Measurements from ENCODE around the gene ICA1. TPM values are rescaled to one million over a fixed set of nuclear protein-coding genes. Genes with fewer than 3 reads are reported as not detected.

The ICA1 gene
- total RNA-seq, 1 donor from 2014 or later, result 27.0 TPM

GRCh38 chr7:8227261-8227660 lies 34.7 kb downstream of the ICA1 start:
- Histone ChIP-seq H3K4me3 (no peak overlapping the region), H3K27ac (no peak overlapping the region), H3K9me3 (no peaks in the 10 kb centered on the region), H3K27me3 (no peaks in the 10 kb centered on the region), H3K4me1 (no peaks in the 10 kb centered on the region), H3K36me3 (no peaks in the 10 kb centered on the region)
- DNase-seq, result no peak
- intact Hi-C loops (cut with DNase I), result no loop called here
- ATAC-seq, result no peak
- TF ChIP-seq CTCF (IDR thresholded peaks at IDR 0.05), result no peak

GRCh38 chr7:8226501-8226900 lies 35.5 kb downstream of the ICA1 start:
- H3K36me3 ChIP-seq, result no peaks in the 10 kb centered on the region
- H3K27ac ChIP-seq, result no peak overlapping the region
- H3K4me1 ChIP-seq, result no peaks in the 10 kb centered on the region
- H3K4me3 ChIP-seq, result no peak overlapping the region
- H3K27me3 ChIP-seq, result no peaks in the 10 kb centered on the region
- TF ChIP-seq CTCF (IDR thresholded peaks at IDR 0.05), result no peak
- no peak for ATAC-seq
- H3K9me3 ChIP-seq, result no peaks in the 10 kb centered on the region
- intact Hi-C loops (cut with DNase I), result no loop called here
- DNase-seq, result no peak

- intact Hi-C loops (cut with DNase I), result no loop called here
- Histone ChIP-seq H3K4me3 (no peak overlapping the region), H3K27me3 (no peaks in the 10 kb centered on the region), H3K9me3 (no peaks in the 10 kb centered on the region), H3K36me3 (peaks cover 4% of the 10 kb centered on the region), H3K4me1 (no peaks in the 10 kb centered on the region), H3K27ac (no peak overlapping the region)
- TF ChIP-seq CTCF (IDR thresholded peaks at IDR 0.05), result no peak
- no peak for ATAC-seq
- no peak for DNase-seq
These were observed 40.4 kb downstream of the ICA1 start for GRCh38 chr7:8221567-8221966.

GRCh38 chr7:8221101-8221495 lies 40.9 kb downstream of the ICA1 start:
- Histone ChIP-seq H3K36me3 (peaks cover 4% of the 10 kb centered on the region), H3K27ac (no peak overlapping the region), H3K9me3 (no peaks in the 10 kb centered on the region), H3K4me3 (no peak overlapping the region), H3K27me3 (no peaks in the 10 kb centered on the region), H3K4me1 (no peaks in the 10 kb centered on the region)
- no peak for TF ChIP-seq CTCF (IDR thresholded peaks at IDR 0.05)
- intact Hi-C loops (cut with DNase I), result no loop called here
- DNase-seq (no peak), ATAC-seq (no peak)

GRCh38 chr7:8220376-8221100 lies 41.4 kb downstream of the ICA1 start:
- DNase-seq (no peak), ATAC-seq (no peak)
- Histone ChIP-seq H3K27me3 (no peaks in the 10 kb centered on the region), H3K9me3 (no peaks in the 10 kb centered on the region), H3K4me3 (no peak overlapping the region), H3K27ac (no peak overlapping the region), H3K36me3 (peaks cover 4% of the 10 kb centered on the region), H3K4me1 (no peaks in the 10 kb centered on the region)
- intact Hi-C loops (cut with DNase I), result no loop called here
- TF ChIP-seq CTCF (IDR thresholded peaks at IDR 0.05), result no peak

Measured in upper lobe of right lung (tissue), 1 donor.